CD4-positive, alpha-beta T cell (primary cell): ENCODE measurements around the gene RRAD. TPM values are rescaled to one million over a fixed set of nuclear protein-coding genes. Genes with fewer than 3 reads are reported as not detected.

Source experiments
- ATAC-seq: fragments of 200-7000 bp; cut with Tn5 transposase; one replicate; pipeline ENCODE4 v1.10.0; 2022; ENCODE audit warnings: mild to moderate bottlenecking; ENCODE audit not compliant: poor library complexity
- CTCF ChIA-PET: fragments of 350-600 bp; sonication (Branson Sonifier 250); formaldehyde crosslinking; loops from one replicate; lab custom pipeline; 2021; ENCODE audit warnings: antibody characterized with exemption, inconsistent platforms; lab: Charles Lee
- POLR2A ChIA-PET: fragments of 350-600 bp; sonication (Branson Sonifier 250); formaldehyde crosslinking; loops from one replicate; lab custom pipeline; 2021; ENCODE audit warnings: antibody characterized with exemption, inconsistent platforms; lab: Charles Lee
- DNase-seq, 14 experiments: peaks; one replicate each; pipeline ENCODE4 v3.0.0-alpha.2; 2013 to 2020; ENCODE audit warnings: mixed read lengths in 2 of 14
- H3K27ac ChIP-seq, 2 donors: one replicate each; pipeline versions ENCODE4 v1.5.1 to v1.7.0; 2013; ENCODE audit warnings: low read length in 2 of 2, low read depth in 1 of 2, mild to moderate bottlenecking in 1 of 2
- H3K27me3 ChIP-seq, 2 experiments: 1 replicate in 1 of 2; 2 replicates in 1 of 2; pipeline versions ENCODE4 v1.6.1 to v1.7.0; 2013; ENCODE audit warnings: low read length in 2 of 2, control low read depth in 1 of 2, mild to moderate bottlenecking in 1 of 2, moderate library complexity in 1 of 2; ENCODE audit not compliant: insufficient read depth in 2 of 2, control insufficient read depth in 1 of 2
- H3K36me3 ChIP-seq: one replicate; pipeline ENCODE4 v1.6.1; 2013; ENCODE audit warnings: low read length, control low read depth; ENCODE audit not compliant: insufficient read depth
- H3K4me1 ChIP-seq: one replicate; pipeline ENCODE4 v1.6.1; 2013; ENCODE audit warnings: low read length, control low read depth; ENCODE audit not compliant: insufficient read depth
- H3K4me3 ChIP-seq: one replicate; pipeline ENCODE4 v1.5.1; 2013; ENCODE audit warnings: mild to moderate bottlenecking, low read length, moderate library complexity
- H3K9me3 ChIP-seq, 2 experiments: 1 replicate in 1 of 2; 2 replicates in 1 of 2; pipeline versions ENCODE4 v1.6.1 to v1.7.0; 2013; ENCODE audit warnings: low read length in 2 of 2, mild to moderate bottlenecking in 2 of 2, control low read depth in 1 of 2, moderate library complexity in 1 of 2; ENCODE audit not compliant: control insufficient read depth in 1 of 2, insufficient read depth in 1 of 2
- H3K27ac Mint-ChIP-seq: one replicate; pipeline ENCODE4 v1.8.0; 2020; ENCODE audit warnings: mixed read lengths
- H3K27me3 Mint-ChIP-seq: one replicate; pipeline ENCODE4 v1.8.0; 2021; ENCODE audit warnings: mixed read lengths
- H3K36me3 Mint-ChIP-seq: one replicate; pipeline ENCODE4 v1.8.0; 2021; ENCODE audit warnings: low read depth, mixed read lengths
- H3K4me1 Mint-ChIP-seq: one replicate; pipeline ENCODE4 v1.8.0; 2021; ENCODE audit warnings: low read depth, mixed read lengths
- H3K4me3 Mint-ChIP-seq: one replicate; pipeline ENCODE4 v1.8.0; 2020; ENCODE audit warnings: mild to moderate bottlenecking, mixed read lengths
- H3K9me3 Mint-ChIP-seq: one replicate; pipeline ENCODE4 v1.8.0; 2020; ENCODE audit warnings: mixed read lengths
- CTCF ChIP-seq: fragments of 200-600 bp; IDR thresholded peaks from one replicate; pipeline ENCODE4 v1.8.0; 2022; ENCODE audit warnings: antibody characterized with exemption, mild to moderate bottlenecking
- intact Hi-C, 2 experiments: fragments of 100-400 bp; cut with DNase I in 1 of 2; cut with micrococcal nuclease in 1 of 2; formaldehyde crosslinking; loops; one replicate each; pipeline versions ENCODE4 v1.15.1 to v1.9.0; 2023 to 2025; cut with DNase I, micrococcal nuclease
- total RNA-seq, 174 experiments: library from RNA in 2 of 174; stranded (reverse) in 2 of 174; gene quantifications; one replicate each; pipeline ENCODE4 v1.2.3 and lab custom pipeline; 2021 to 2026

Gene RRAD
- total RNA-seq, 2 experiments from 2014 or later: 0.28 to 0.49 TPM

GRCh38 chr16:66881964-66882508, 43.3 kb downstream of the RRAD start:
- H3K4me1 Mint-ChIP-seq: peaks cover 46% of the 10 kb centered on the region
- no peak overlapping the region for H3K27ac Mint-ChIP-seq
- Histone ChIP-seq H3K27me3 (no peaks in the 10 kb centered on the region), H3K9me3 (no peaks in the 10 kb centered on the region), H3K4me1 (peaks cover 32% of the 10 kb centered on the region), H3K4me3 (no peak overlapping the region), H3K27ac (no peak overlapping the region), H3K36me3 (peaks cover 22% of the 10 kb centered on the region)
- peak overlapping the region; percentile 100 for H3K4me3 Mint-ChIP-seq
- no peaks in the 10 kb centered on the region for H3K27me3 Mint-ChIP-seq
- POLR2A ChIA-PET: interaction anchor here (1.5 to 2.5 kb wide), 3 partner anchors 14 to 51 kb away, joined by 4 to 27 read pairs (median 7); partner anchors contain the start of gene NAE1
- ATAC-seq: no peak
- no peak for TF ChIP-seq CTCF
- CTCF ChIA-PET: interaction anchor here (1.0 to 3.2 kb wide), 5 partner anchors 9 to 136 kb away, joined by 3 to 20 read pairs (median 8); partner anchors contain the start of gene NAE1
- no peaks in the 10 kb centered on the region for H3K9me3 Mint-ChIP-seq
- intact Hi-C loops: loop anchor here in 1 of 2 experiments (5.0 kb wide), 1 partner anchor 50 kb away; the partner anchor contains the start of gene CIAO2B
- peaks cover 32% of the 10 kb centered on the region for H3K36me3 Mint-ChIP-seq
- DNase-seq: no peak

GRCh38 chr16:66881560-66881959, 43.8 kb downstream of the RRAD start:
- POLR2A ChIA-PET: interaction anchor here (1.5 to 2.5 kb wide), 3 partner anchors 14 to 51 kb away, joined by 4 to 27 read pairs (median 7); partner anchors contain the start of gene NAE1
- intact Hi-C loops: loop anchor here in 1 of 2 experiments (5.0 kb wide), 1 partner anchor 51 kb away; the partner anchor contains the start of gene CIAO2B

GRCh38 chr16:66881014-66881417, 44.3 kb downstream of the RRAD start:
- H3K36me3 Mint-ChIP-seq: peaks cover 24% of the 10 kb centered on the region
- no peak overlapping the region for H3K27ac ChIP-seq
- ATAC-seq: no peak

More at GRCh38 chr16:66881560-66881959, 43.8 kb downstream of the RRAD start:
- H3K9me3 ChIP-seq: no peaks in the 10 kb centered on the region
- H3K27ac ChIP-seq: no peak overlapping the region
- no peak overlapping the region for H3K4me3 ChIP-seq
- CTCF ChIA-PET: interaction anchor here (1.2 to 3.2 kb wide), 4 partner anchors 8 to 137 kb away, joined by 3 to 20 read pairs (median 10); partner anchors contain the start of gene NAE1
- H3K4me3 Mint-ChIP-seq: peak overlapping the region; percentile 100
- DNase-seq (no peak), ATAC-seq (no peak)
- H3K9me3 Mint-ChIP-seq: no peaks in the 10 kb centered on the region
- H3K4me1 Mint-ChIP-seq: peaks cover 41% of the 10 kb centered on the region
- peaks cover 32% of the 10 kb centered on the region for H3K4me1 ChIP-seq
- no peaks in the 10 kb centered on the region for H3K27me3 ChIP-seq
- TF ChIP-seq CTCF: no peak
- no peaks in the 10 kb centered on the region for H3K27me3 Mint-ChIP-seq
- H3K36me3 Mint-ChIP-seq: peaks cover 27% of the 10 kb centered on the region
- no peak overlapping the region for H3K27ac Mint-ChIP-seq
- peaks cover 22% of the 10 kb centered on the region for H3K36me3 ChIP-seq

More at GRCh38 chr16:66881014-66881417, 44.3 kb downstream of the RRAD start:
- H3K4me3 Mint-ChIP-seq: peak overlapping the region; percentile 100
- Histone ChIP-seq H3K9me3 (no peaks in the 10 kb centered on the region), H3K4me1 (peaks cover 32% of the 10 kb centered on the region), H3K27me3 (no peaks in the 10 kb centered on the region), H3K36me3 (peaks cover 21% of the 10 kb centered on the region), H3K4me3 (peak overlapping the region; percentile 93)
- ChIA-PET POLR2A (interaction anchor here (0.9 to 2.5 kb wide), 10 partner anchors 12 to 346 kb away, joined by 3 to 27 read pairs (median 5); partner anchors contain the start of genes CIAO2B, CKLF, DYNC1LI2 and NAE1), CTCF (interaction anchor here (1.2 to 3.2 kb wide), 4 partner anchors 8 to 137 kb away, joined by 3 to 20 read pairs (median 10); partner anchors contain the start of gene NAE1)
- H3K4me1 Mint-ChIP-seq: peaks cover 39% of the 10 kb centered on the region
- H3K27me3 Mint-ChIP-seq: no peaks in the 10 kb centered on the region
- DNase-seq: no peak
- intact Hi-C loops: loop anchor here in 1 of 2 experiments (5.0 kb wide), 1 partner anchor 51 kb away; the partner anchor contains the start of gene CIAO2B
- TF ChIP-seq CTCF: no peak
- no peak overlapping the region for H3K27ac Mint-ChIP-seq
- no peaks in the 10 kb centered on the region for H3K9me3 Mint-ChIP-seq
